HG02678 (cell line): Measurements from ENCODE around the gene LRMDA.

ENCODE experiments used
- ATAC-seq: cut with Tn5 transposase; IDR thresholded peaks from one replicate; pipeline ENCODE4 v1.9.1; 2021; ENCODE audit warnings: mild to moderate bottlenecking, moderate library complexity; ENCODE audit not compliant: unreplicated experiment

Gene LRMDA

GRCh38 chr10:76393875-76394706 lies 962.7 kb downstream of the LRMDA start:
- ATAC-seq, result no peak

DNA sequence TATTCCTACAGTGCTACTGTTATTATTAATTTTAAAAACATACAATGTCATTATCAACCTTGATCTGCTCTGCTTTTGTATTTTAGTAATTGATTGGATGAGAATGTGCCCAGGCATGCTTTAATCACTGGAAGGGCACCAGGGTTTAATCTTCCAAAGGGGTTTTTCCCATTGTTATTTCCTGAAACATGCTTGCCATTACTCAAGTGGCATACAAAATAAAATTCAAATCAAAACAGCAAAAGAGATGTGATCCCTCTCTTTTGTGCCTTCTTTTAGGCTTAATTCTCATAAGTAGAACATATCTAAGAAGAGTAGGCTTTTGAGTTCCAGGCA lies 963.3 kb downstream of the LRMDA start:
- ATAC-seq, result no peak

DNA sequence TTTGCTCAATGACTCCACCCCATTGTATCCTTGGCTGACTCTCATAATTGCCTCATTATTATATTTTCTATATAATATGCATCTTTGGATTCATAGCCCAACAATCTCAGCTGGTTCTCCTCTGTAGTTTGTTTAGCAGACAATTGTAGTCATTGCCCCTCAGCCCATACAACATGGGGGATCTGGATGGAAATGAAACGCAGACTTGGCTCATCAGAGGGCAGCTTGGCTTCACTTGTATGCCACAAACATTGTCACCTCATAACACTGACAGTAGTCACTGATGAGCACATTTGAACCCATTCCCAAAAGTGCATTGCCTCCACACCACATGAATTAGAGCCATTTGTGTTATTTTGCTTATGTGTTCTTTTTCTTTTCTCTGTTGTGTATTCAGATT lies 963.8 kb downstream of the LRMDA start:
- no peak for ATAC-seq

DNA sequence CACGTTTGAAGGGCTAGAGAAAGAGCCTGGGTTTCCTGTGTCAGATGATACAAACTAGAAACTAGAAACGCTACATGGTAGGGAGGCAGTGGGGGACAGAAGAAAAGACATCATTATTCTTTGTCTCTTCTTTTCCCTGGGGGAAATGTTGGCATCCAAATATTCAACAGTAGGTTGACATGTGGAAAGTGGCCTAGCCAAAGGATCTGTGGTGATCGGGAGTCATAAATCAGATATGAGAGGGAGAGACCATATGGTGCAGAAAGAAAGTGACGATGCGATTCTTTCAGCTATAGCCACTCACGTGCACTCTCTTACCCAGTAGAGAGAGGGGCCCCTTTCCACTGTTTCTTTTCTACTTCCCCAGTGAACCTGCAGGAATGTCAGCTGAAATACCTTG lies 964.7 kb downstream of the LRMDA start:
- no peak for ATAC-seq

GRCh38 chr10:76397181-76398042 lies 966.0 kb downstream of the LRMDA start:
- no peak for ATAC-seq

GRCh38 chr10:76398043-76398710 lies 966.8 kb downstream of the LRMDA start:
- no peak for ATAC-seq

DNA sequence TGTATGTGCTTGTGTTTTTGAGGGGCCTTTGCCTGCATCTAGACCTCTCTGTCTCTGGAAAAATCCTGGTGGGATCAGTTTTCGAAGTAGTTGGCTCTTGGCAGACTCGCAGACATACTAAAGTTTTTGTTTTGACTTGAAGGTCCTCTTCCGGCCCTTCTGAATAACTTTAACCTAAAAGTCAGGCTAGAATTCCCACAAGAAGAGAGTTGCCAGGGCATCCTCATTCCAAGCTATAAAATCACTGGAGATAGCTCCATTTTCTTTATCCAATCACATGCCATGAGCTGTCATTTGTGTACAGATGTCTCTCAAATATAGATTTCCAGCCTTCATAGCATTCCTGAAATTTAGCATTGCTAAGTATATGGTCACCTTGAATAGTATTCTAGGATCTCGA lies 967.8 kb downstream of the LRMDA start:
- no peak for ATAC-seq

- ATAC-seq, result no peak
Measured at GRCh38 chr10:76401006-76401405, 969.6 kb downstream of the LRMDA start.

DNA sequence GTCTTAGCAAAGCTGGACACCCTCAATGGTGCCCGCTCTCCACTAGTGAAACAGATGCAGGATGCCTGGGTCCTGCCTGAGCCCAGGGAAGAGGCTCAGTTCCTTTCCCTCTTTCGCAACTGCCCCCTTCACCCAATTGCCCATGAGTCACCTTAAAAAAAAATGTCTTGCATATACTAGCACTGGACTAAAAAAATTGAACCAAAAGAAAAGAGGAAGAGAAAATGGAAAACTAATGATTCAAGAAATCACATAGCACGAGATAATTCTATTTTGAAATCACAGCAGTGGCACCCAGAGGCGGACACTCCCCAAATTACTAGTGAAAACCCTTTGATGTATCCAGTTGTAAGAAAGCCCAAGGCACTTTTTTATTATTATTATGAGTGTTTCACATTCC lies 972.5 kb downstream of the LRMDA start:
- ATAC-seq, result no peak

DNA sequence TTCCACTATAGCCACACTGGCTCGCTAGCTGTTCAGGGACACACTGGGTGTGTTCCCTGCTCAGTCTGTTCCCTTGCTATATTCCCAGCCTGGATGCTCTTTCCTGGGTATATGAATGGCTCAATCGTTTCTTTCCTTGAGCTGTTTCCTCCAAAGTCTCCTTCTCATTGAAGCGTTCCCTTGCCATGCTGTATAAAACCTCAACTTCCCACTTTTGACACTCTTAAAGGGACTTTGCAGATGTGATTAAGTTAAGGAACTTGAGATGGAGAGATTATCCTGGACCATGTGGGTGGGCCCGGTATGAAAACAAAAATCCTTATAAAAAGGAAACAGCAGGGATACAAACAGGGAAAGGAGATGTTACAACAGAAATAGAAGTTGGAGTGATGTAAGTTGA lies 973.1 kb downstream of the LRMDA start:
- no peak for ATAC-seq

DNA sequence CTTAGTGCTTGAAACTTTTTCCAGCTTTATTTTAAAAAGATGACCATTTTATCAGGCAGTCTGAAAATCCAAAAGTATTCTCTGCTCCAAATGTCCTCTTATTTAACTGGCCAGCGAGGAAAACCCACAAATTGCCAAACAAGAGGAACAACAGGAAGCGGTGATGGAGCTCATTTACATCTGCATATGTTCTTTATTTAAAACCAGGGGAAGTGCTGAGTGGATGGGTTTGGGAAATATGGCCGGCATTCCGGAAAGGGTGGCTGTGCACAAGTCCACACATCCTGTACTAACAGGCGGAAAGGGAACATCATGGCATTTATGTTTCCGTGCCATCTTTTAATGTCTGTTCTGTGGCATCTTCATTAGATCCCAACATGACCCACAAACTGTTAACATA lies 974.5 kb downstream of the LRMDA start:
- no peak for ATAC-seq

DNA sequence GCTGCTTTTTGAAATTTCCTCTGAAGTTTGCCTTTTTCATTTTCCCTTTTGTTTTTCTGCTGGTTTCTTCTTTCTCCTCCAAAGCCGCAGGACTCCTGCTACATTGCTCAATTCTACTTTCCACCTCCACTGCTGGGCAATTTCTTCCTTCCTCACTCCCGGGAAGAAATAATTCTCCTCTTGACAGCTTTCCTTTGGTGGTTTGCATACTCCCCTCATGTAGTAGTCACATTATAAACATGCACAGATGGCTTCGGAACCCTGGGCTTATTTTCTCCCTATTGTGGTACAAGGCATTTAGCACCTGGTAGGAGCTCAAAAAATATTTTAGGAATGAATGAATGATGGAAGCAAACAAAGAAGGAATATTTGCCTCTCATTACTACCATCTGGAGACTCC lies 977.2 kb downstream of the LRMDA start:
- ATAC-seq, result no peak

GRCh38 chr10:76411729-76412435 lies 980.5 kb downstream of the LRMDA start:
- no peak for ATAC-seq

DNA sequence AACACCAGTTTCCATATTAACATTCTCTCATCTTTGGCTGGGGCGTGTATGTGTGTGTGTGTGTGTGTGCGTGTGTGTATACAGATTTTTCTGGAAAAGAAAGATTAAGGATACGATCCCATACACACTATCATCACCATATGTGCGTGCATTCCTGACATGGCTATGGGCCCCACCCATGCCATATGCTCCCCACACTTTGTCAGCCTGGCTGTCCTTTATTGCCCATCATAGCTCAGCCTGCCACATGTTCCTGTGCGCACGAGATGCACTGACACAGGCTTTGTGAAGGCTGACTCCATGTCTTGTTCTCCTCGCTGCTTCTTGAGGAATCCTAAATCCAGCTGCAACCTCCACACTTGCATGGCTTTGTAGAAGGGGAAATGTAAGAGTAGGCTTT lies 984.1 kb downstream of the LRMDA start:
- no peak for ATAC-seq

- no peak for ATAC-seq
Measured at GRCh38 chr10:76416642-76417041, 985.2 kb downstream of the LRMDA start.

GRCh38 chr10:76420725-76421124 lies 989.3 kb downstream of the LRMDA start:
- ATAC-seq, result no peak

DNA sequence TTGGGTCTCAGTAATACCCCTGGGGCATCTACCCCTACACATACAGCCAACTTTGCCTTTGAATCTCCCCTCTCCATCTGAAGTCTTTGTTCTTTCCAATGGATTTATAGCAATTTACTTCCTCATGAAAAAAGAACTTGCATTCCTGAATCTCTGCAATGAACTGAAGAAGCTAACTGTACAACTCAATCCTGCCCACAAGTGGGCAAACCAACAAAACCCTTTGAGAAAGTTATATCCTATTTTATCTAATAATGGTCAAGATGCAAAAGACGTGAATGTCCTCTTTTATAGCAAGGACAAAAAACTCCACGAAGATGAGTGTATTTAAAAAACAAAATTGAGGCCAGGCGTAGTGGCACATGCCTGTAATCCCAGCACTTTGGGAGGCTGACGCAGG lies 991.3 kb downstream of the LRMDA start:
- no peak for ATAC-seq

- no peak for ATAC-seq
Measured at GRCh38 chr10:76428551-76429367, 997.3 kb downstream of the LRMDA start.

- ATAC-seq, result no peak
Measured at GRCh38 chr10:76429368-76430060, 998.1 kb downstream of the LRMDA start.
